OCI-LY3 (cell line): Measurements from ENCODE around the gene AMFR.

ENCODE experiments used
- CTCF ChIP-seq: fragments of 200-600, 300-600 bp; sonication (generic); IDR thresholded peaks from 2 replicates; pipeline ENCODE4 v1.5.1; 2014; ENCODE audit warnings: antibody characterized with exemption, low read length, low read depth
- EZH2phosphoT487 ChIP-seq: fragments of 200-600 bp; shearing (Covaris generic); IDR thresholded peaks from 2 replicates; pipeline ENCODE4 v1.6.1; 2018; ENCODE audit warnings: antibody characterized with exemption, mixed run types, low read depth

- TF ChIP-seq EZH2phosphoT487 (no peak), CTCF (no peak)
These were observed 52.3 kb downstream of the AMFR start for GRCh38 chr16:56373003-56373402.
